Occipital lobe (tissue), 2 donors: ENCODE measurements around the gene PLEKHA4. TPM values are rescaled to one million over a fixed set of nuclear protein-coding genes. Genes with fewer than 3 reads are reported as not detected.
A peak's percentile ranks its signal among the peaks of the same experiment; 100 is the strongest.
"Not testable (repeated sequence)": the region's sequence is repeated elsewhere in the genome, so short reads cannot be mapped to it uniquely, and the experiment has no call there.

ENCODE experiments used
- DNase-seq: peaks from one replicate; lab custom pipeline; 2025; lab: John Stamatoyannopoulos, UW
- total RNA-seq: library from RNA; depleted of rRNA; stranded (reverse); fragments of >200 nt; gene quantifications from one replicate; pipeline ENCODE4 v1.2.3, GENCODE V29; 2014

PLEKHA4 gene
- total RNA-seq, 1 donor from 2014 or later, result 0.31 TPM

- no peak for DNase-seq
Measured at GRCh38 chr19:48867123-48867745, 1.2 kb downstream of the PLEKHA4 start.

- no peak for DNase-seq
Measured at GRCh38 chr19:48866692-48867091, 1.7 kb downstream of the PLEKHA4 start.

DNA sequence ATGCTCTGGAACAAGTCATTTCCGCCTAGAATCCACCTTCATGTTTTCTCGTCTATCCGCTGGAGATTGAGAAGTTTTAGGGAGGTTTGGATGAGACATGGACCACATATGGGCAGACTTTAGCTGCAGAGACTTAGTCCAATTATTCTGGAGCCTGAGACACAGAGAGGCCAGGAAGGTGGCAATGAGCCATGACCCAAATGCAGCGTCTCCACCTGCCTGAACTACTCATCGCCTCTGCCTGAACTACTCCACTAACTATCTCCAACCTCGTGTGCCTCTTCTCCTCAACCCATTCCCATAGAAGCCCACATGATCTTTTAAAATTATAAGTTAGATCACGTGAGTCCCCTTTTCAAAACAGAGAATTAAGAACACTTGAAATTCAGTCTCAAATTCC, 5.6 kb downstream of the PLEKHA4 start:
- DNase-seq, result no peak

DNA sequence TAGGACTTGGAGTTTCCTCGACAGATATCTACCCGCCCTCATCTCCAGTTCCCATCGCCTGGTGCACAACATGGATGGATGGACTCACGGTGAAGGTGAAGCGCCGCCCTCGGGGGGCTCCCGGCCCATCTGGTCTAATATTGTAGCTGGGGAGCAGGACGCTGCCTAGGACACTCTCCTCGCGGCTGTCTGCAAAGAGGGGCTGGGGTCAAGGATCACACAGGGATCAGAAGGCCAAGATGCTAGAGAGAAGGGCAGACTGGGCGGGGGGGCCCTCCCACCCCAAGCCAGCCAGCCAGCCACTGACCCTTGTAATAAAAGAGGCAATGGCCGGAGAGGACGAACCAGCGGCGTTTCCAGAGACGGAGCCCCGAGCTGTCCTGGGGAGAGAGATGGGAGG, 7.1 kb downstream of the PLEKHA4 start:
- no peak for DNase-seq

DNA sequence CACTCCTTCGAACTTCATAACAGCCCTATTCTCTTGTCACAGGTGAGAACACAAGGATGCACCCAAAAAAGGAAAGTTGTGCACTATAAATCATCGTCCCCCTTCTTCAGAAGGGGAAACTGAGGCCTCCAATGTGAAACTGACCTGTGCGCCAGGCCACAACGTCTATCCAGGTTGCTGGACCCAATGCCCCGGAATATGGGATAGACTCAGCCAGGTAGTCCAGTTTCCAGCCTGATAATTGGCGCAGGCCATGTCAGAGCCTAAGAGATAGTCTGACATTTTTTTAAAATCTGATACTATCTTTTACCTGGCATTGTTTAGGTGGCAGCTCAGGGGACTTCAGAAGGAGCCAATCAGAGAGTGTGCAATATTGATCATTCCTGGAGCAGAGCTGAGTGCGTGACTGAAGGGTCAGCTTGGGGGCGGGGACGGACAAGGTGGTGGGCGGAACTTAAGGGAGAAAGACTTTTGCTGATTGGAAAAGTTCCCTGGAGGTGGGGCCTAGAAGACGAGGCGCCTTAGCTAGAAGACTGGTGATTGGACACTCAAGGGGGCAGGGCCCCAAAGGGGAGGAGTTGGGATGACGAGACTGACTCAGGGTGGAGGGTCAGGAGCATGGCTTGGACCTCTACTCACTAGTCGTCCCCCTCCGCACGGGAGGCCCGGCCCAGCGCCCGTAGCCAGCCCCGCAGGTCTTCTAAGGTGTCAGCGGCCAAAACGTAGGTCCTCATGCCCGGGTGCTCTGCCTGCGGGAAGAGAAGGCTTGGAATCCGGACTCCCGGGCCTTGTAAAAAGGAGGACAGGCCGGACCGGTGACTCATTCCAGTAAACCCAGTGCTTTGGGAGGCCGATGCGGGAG, 8.5 kb downstream of the PLEKHA4 start:
- no peak for DNase-seq

DNA sequence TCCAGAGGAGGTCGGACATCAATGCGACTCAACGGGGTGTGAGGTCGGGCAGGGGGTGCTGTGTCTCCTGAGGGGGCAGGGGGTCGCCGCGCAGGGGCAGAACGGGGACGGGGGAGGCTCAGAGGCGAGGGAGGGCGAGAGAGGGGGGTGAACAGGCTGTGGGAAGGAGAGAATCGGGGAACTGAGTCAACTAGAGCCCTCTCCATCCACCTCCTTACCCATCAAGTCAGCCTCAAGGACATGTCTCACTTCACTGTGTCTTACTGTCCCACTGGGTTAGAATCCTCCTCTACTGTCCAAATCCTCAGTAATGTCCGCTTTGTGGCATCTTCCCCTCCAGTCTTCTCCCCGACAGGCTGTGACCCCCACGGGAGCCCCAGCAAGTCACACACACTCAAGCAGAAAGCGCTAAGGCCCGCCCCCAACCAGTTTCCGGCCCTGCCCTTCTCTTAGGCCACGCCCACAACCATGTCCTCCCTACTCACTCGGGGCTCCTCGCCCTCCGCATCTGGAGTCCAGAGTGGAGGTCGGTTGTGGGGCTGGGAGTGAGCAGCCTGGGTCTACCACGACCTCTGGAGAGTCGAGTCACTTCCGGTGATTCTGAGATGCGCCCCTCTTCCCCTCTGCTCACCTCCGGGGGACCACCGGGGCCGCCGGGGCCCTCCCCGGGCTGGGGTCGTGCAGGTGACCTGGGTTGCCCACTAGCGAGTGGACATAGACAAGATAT, 9.3 kb downstream of the PLEKHA4 start:
- no peak for DNase-seq

DNA sequence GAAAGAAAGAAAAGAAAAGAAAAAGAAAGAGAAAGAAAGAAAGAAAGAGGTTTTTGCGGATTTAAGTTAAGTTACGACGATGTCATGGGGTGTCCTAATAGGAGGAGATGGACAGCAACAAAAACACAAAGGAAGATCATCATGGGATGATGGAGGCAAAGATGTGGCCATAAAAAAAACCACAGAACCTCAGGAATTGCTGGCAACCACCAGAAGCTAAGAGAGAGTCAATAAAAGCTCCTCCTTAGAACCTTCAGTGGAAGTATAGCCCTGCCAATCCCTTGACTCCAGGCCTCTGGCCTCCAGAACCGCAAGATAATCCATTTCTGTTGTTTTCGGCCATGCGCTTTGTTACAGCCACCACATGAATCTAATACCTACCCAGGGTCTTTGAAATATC, 11.5 kb downstream of the PLEKHA4 start:
- DNase-seq, result no peak

- DNase-seq, result no peak
Measured at GRCh38 chr19:48854103-48854502, 14.3 kb downstream of the PLEKHA4 start.

GRCh38 chr19:48853483-48853882, 14.9 kb downstream of the PLEKHA4 start:
- DNase-seq, result no peak

- DNase-seq, result no peak
Measured at GRCh38 chr19:48852292-48852691, 16.1 kb downstream of the PLEKHA4 start.

- DNase-seq, result not testable (repeated sequence)
Measured at GRCh38 chr19:48846659-48847058, 21.8 kb downstream of the PLEKHA4 start.

DNA sequence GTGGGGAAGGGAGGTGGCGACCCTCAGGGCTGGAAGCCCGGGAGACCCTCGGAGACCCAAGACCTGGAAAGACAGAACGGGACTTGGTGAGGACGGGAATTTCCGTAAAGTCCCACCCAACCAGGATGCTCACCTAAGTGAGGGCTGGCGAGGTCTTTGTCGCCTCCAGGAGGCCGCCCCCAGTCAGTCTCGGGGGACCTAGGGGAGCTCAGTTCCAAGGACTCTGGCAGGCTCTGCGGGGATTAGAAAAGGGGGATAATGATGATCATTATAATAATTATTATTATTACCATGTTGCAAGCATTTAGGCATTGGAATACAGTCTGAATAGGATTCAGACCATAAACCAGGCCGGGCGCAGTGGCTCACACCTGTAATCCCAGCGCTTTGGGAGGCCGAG, 23.0 kb downstream of the PLEKHA4 start:
- DNase-seq, result no peak

DNA sequence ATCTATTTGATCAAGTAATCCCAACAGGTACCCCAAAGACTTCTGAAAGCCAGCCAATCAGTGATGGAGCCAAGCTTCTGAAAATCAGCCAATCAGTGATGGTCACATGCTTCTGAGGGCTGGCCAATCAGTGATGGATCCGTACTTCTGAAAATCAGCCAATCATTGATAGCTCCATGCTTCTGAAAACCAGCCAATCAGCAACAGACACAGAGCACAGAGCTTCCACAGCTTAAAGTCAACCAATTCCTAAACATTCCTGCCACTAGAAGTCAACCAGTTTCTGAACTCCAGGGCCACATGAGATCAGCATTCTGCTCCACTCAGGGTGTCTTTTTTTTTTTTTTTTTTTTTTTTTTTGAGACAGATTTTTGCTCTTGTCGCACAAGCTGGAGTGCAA, 23.9 kb downstream of the PLEKHA4 start:
- no peak for DNase-seq

DNA sequence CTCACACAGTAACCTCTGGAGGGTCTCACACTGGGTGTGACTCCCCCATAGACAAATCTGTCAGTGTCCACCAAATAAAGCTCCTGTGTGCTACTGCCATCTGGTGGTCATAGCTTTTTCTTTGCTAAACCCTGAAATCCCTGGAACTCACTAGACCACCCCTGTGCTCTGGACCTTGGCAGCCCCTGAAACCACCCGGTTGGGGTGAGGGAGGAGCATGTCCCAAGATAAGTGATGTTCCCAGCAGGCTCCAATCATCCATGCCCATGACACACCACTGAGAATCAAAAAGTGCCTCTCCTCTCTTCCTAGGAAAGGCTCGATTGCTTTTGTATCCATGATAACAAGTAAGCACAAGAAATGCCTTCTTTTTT, 25.6 kb downstream of the PLEKHA4 start:
- no peak for DNase-seq

DNA sequence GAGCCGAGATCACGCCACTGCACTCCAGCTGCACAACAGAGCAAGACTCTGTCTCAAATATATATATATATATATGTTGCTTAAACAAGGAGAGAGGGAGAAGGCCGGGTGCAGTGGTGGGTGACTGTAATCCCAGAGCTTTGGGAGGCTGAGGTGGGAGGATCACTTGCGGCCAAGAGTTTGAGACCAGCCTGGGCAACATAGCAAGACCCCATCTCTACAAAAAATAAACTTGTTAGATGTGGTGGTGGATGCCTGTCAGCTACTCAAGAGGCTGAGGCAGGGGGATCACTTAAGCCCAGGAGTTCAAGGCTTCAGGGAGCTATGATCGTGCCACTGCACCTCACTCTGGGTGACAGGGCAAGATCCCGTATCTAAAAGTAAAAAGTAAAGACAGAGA, 26.8 kb downstream of the PLEKHA4 start:
- DNase-seq, result no peak

DNA sequence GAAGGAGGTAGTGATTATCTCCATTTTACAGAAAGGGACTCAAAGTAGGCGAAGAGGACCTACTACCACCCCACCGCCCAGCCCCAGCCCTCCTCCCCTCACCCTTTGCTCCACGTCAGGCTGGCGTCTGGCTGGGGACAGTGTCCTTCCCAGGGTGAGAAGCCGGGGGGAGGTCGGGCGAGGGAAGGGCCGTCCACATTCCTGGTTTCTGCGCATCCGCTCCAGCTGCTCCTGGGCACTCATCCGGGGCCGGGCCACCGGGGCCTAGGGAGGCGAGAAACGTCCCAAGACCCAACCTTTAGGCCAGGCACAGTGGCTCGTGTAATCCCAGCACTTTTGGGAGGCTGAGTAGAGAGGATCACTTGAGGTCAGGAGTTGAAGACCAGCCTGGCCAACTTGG, 27.4 kb downstream of the PLEKHA4 start:
- no peak for DNase-seq

GRCh38 chr19:48837687-48838086, 30.7 kb downstream of the PLEKHA4 start:
- no peak for DNase-seq

- peak; percentile 32 for DNase-seq
Measured at GRCh38 chr19:48837051-48837524, 31.3 kb downstream of the PLEKHA4 start.

DNA sequence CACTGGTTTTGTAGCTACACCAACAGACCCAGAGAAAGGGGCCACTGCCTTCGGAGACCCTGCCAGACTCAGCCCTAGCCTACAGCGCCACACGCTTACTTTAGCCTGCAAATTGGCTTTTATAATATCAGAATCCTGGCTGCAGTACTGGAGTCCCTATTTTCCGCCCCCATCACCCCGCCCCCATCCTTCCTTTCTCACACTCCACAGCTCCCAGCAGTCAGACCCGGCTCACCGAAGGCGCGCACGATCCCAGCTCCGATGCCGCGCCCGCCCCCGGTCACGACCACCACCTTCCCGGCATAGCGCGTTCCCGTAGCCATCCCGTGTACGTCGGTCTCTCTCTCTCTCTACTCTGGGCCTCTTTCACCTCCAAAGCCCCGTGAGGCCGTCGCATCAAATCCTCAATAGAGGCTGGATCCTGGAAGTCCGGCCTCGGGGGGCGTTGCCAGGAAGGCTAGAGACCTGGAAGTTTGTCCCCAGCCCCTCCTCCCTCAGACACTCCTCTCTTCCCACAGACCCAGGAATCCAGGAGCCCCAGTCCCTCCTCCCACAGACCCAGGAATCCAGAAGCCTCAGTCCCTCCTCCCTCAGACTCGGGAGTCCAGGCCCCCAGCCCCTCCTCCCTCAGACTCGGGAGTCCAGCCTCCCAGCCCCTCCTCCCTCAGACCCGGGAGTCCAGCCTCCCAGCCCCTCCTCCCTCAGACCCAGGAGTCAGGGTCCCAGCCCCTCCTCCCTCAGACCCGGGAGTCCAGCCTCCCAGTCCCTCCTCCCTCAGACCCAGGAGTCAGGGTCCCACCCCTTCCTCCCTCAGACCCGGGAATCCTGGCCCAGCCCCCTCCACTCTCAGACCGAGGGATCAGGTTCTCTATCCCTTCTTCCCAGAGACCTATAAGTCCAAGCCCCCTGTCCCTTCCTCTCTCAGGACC, 32.1 kb downstream of the PLEKHA4 start, which contains the start of gene HSD17B14:
Gene HSD17B14 (minus strand): TSS at position 403 of the 929 bp plus-strand sequence. CDS start 80 bp downstream, at position 323.
- DNase-seq, result no peak

DNA sequence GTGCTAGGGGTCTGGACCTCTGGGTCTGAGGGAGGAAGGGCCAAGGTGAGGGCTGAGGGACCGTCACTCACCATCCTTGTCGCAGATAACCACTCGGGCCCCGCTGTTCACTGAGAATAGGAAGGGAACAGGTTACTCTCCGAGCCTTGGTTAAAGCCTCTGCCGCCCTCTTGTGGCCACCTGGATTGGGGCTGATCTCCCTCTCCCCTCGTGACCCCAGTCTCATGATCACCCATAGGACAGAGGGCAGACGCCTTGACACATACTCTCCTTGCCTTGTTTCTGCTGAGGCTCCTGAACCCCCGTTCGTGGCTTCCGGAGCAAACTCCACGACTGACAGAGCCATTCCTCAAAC, 32.7 kb downstream of the PLEKHA4 start:
- peak; percentile 80 for DNase-seq

GRCh38 chr19:48833977-48834376, 34.4 kb downstream of the PLEKHA4 start:
- DNase-seq, result no peak
